KBM-7 (cell line): ENCODE measurements around the gene BUB3.

ENCODE experiments used
- DNase-seq: peaks from one replicate; pipeline ENCODE4 v3.0.0-alpha.2; 2015
- in situ Hi-C: fragments of 300-500 bp; cut with MboI; formaldehyde crosslinking; loops from 2 replicates; pipeline ENCODE4 v1.14.3; 2020; ENCODE audit warnings: low sequenced_read_pairs, low pct_unique_long_range_greater_than_20kb, mixed read lengths

BUB3 gene

GRCh38 chr10:123180101-123181090 is 26.2 kb downstream of the BUB3 start:
- no peak for DNase-seq

GRCh38 chr10:123183724-123184123 is 29.5 kb downstream of the BUB3 start:
- in situ Hi-C loops = no loop called here
- DNase-seq = no peak

More at GRCh38 chr10:123180101-123181090, 26.2 kb downstream of the BUB3 start:
- in situ Hi-C loops = no loop called here

GRCh38 chr10:123187781-123188180 is 33.6 kb downstream of the BUB3 start:
- DNase-seq = no peak
- in situ Hi-C loops = no loop called here

- no peak for DNase-seq
- in situ Hi-C loops = no loop called here
Observed at GRCh38 chr10:123191886-123192285, 37.7 kb downstream of the BUB3 start.

- no peak for DNase-seq
- in situ Hi-C loops = no loop called here
Observed at GRCh38 chr10:123194056-123194455, 39.9 kb downstream of the BUB3 start.

- DNase-seq = no peak
- in situ Hi-C loops = no loop called here
Observed at GRCh38 chr10:123200531-123200930, 46.3 kb downstream of the BUB3 start.

- in situ Hi-C loops = no loop called here
- no peak for DNase-seq
Observed at GRCh38 chr10:123202506-123202905, 48.3 kb downstream of the BUB3 start.

- in situ Hi-C loops = no loop called here
- DNase-seq = no peak
Observed at GRCh38 chr10:123203393-123204126, 49.4 kb downstream of the BUB3 start.

GRCh38 chr10:123204127-123204461 is 49.9 kb downstream of the BUB3 start:
- DNase-seq = no peak

GRCh38 chr10:123205041-123205440 is 50.8 kb downstream of the BUB3 start:
- no peak for DNase-seq
- in situ Hi-C loops = no loop called here

More at GRCh38 chr10:123204127-123204461, 49.9 kb downstream of the BUB3 start:
- in situ Hi-C loops = no loop called here

GRCh38 chr10:123212063-123212462 is 57.9 kb downstream of the BUB3 start:
- in situ Hi-C loops = no loop called here
- no peak for DNase-seq

GRCh38 chr10:123212640-123213039 is 58.4 kb downstream of the BUB3 start:
- in situ Hi-C loops = no loop called here
- DNase-seq = no peak

GRCh38 chr10:123213192-123213591 is 59.0 kb downstream of the BUB3 start:
- in situ Hi-C loops = no loop called here
- DNase-seq = no peak
